Bronchial smooth muscle cell (primary cell): Measurements from ENCODE around the gene CCDC200. TPM values are rescaled to one million over a fixed set of nuclear protein-coding genes. Genes with fewer than 3 reads are reported as not detected.

ENCODE experiments used
- total RNA-seq: library from RNA; depleted of rRNA; stranded (reverse); fragments of >200 nt; gene quantifications from 2 replicates; pipeline ENCODE4 v1.2.1, GENCODE V29; 2014

CCDC200 gene
- 0.16 TPM in 1 of 2 replicates, not detected in the other for total RNA-seq

GRCh38 chr17:43228020-43228782 lies at the start of gene CCDC200:
Gene CCDC200, minus strand, starts transcription at chr17:43228623. Its CDS starts 69 bp downstream, at chr17:43228554.

GRCh38 chr17:43233877-43234276 lies 5.5 kb upstream of the CCDC200 start, which contains the start of gene RNU2-1:
Gene RNU2-1, minus strand, starts transcription at chr17:43233977.

GRCh38 chr17:43211480-43212402 lies 16.7 kb downstream of the CCDC200 start, which contains the start of gene TMEM106A:
Gene TMEM106A, plus strand, starts transcription at chr17:43211875. Its CDS starts 1,167 bp downstream, at chr17:43213042.

Other genes with a start within 250 kb of the CCDC200 start
- 0.16 TPM in 1 of 2 replicates, not detected in the other for gene PTGES3L, start 248.5 kb downstream of the CCDC200 start, total RNA-seq
- gene RUNDC1, start 248.1 kb downstream of the CCDC200 start, total RNA-seq = 5.4 and 7.4 TPM in 2 replicates
- 1,417 and 1,668 TPM in 2 replicates for gene RPL27, start 230.2 kb downstream of the CCDC200 start, total RNA-seq
- gene IFI35, start 221.8 kb downstream of the CCDC200 start, total RNA-seq = 27.6 and 33.1 TPM in 2 replicates
- gene VAT1, start 206.2 kb downstream of the CCDC200 start, total RNA-seq = 409 and 552 TPM in 2 replicates
- 0.60 and 0.95 TPM in 2 replicates for gene RND2, start 203.4 kb downstream of the CCDC200 start, total RNA-seq
- 4.6 and 6.6 TPM in 2 replicates for gene BRCA1, start 103.3 kb downstream of the CCDC200 start, total RNA-seq
- gene NBR1, start 57.4 kb downstream of the CCDC200 start, total RNA-seq = 72.9 and 100 TPM in 2 replicates
- 0.77 and 0.95 TPM in 2 replicates for gene TMEM106A, start 16.7 kb downstream of the CCDC200 start, total RNA-seq
- not detected in 2 replicates for gene RNU2-1, start 5.4 kb upstream of the CCDC200 start, total RNA-seq
- 14.5 and 14.9 TPM in 2 replicates for gene ARL4D, start 170.4 kb upstream of the CCDC200 start, total RNA-seq